GM19452 (cell line): Measurements from ENCODE around the gene GCH1.

ENCODE experiments used
- ATAC-seq: cut with Tn5 transposase; IDR thresholded peaks from one replicate; pipeline ENCODE4 v1.9.1; 2021; ENCODE audit not compliant: unreplicated experiment

The GCH1 gene

GRCh38 chr14:54829486-54830224 is 73.0 kb downstream of the GCH1 start:
- no peak for ATAC-seq

- no peak for ATAC-seq
Measured at GRCh38 chr14:54828037-54828436, 74.6 kb downstream of the GCH1 start.

- ATAC-seq: no peak
Measured at GRCh38 chr14:54823757-54824549, 78.7 kb downstream of the GCH1 start.

- no peak for ATAC-seq
Measured at GRCh38 chr14:54822685-54823084, 79.9 kb downstream of the GCH1 start.

GRCh38 chr14:54818201-54819133 is 84.2 kb downstream of the GCH1 start:
- ATAC-seq: no peak

- ATAC-seq: no peak
Measured at GRCh38 chr14:54817506-54817905, 85.1 kb downstream of the GCH1 start.

- no peak for ATAC-seq
Measured at GRCh38 chr14:54816450-54816849, 86.2 kb downstream of the GCH1 start.

- no peak for ATAC-seq
Measured at GRCh38 chr14:54815515-54815914, 87.1 kb downstream of the GCH1 start.

GRCh38 chr14:54815016-54815415 is 87.6 kb downstream of the GCH1 start:
- no peak for ATAC-seq

GRCh38 chr14:54814076-54814475 is 88.5 kb downstream of the GCH1 start:
- ATAC-seq: no peak

- ATAC-seq: no peak
Measured at GRCh38 chr14:54813081-54813480, 89.5 kb downstream of the GCH1 start.

GRCh38 chr14:54812617-54813016 is 90.0 kb downstream of the GCH1 start:
- ATAC-seq: no peak

- no peak for ATAC-seq
Measured at GRCh38 chr14:54809767-54810166, 92.9 kb downstream of the GCH1 start.

GRCh38 chr14:54808326-54809161 is 94.1 kb downstream of the GCH1 start:
- ATAC-seq: no peak

- no peak for ATAC-seq
Measured at GRCh38 chr14:54807881-54808280, 94.7 kb downstream of the GCH1 start.

- no peak for ATAC-seq
Measured at GRCh38 chr14:54807428-54807827, 95.2 kb downstream of the GCH1 start.

GRCh38 chr14:54806616-54807015 is 96.0 kb downstream of the GCH1 start:
- no peak for ATAC-seq

- no peak for ATAC-seq
Measured at GRCh38 chr14:54805445-54806322, 96.9 kb downstream of the GCH1 start.

GRCh38 chr14:54805070-54805444 is 97.6 kb downstream of the GCH1 start:
- ATAC-seq: no peak
